HG03135 (cell line): Measurements from ENCODE around the gene SIDT1.

Experiments used
- ATAC-seq: cut with Tn5 transposase; IDR thresholded peaks from one replicate; pipeline ENCODE4 v1.9.1; 2021; ENCODE audit warnings: mild to moderate bottlenecking, moderate library complexity; ENCODE audit not compliant: unreplicated experiment

The SIDT1 gene

GRCh38 chr3:113594066-113594465 lies 61.7 kb downstream of the SIDT1 start:
- no peak for ATAC-seq

GRCh38 chr3:113597596-113598354 lies 65.4 kb downstream of the SIDT1 start:
- no peak for ATAC-seq

GRCh38 chr3:113600418-113601182 lies 68.2 kb downstream of the SIDT1 start:
- ATAC-seq, result no peak

GRCh38 chr3:113601240-113601639 lies 68.9 kb downstream of the SIDT1 start:
- ATAC-seq, result no peak

GRCh38 chr3:113602256-113602655 lies 69.9 kb downstream of the SIDT1 start:
- no peak for ATAC-seq

- no peak for ATAC-seq
Observed at GRCh38 chr3:113602836-113603235, 70.5 kb downstream of the SIDT1 start.

- ATAC-seq, result peak; percentile 98
Observed at GRCh38 chr3:113606539-113607218, 74.3 kb downstream of the SIDT1 start.

GRCh38 chr3:113607219-113607596 lies 74.9 kb downstream of the SIDT1 start:
- ATAC-seq, result peak; percentile 13

GRCh38 chr3:113614402-113614801 lies 82.0 kb downstream of the SIDT1 start:
- no peak for ATAC-seq

GRCh38 chr3:113615976-113616375 lies 83.6 kb downstream of the SIDT1 start:
- no peak for ATAC-seq

- no peak for ATAC-seq
Observed at GRCh38 chr3:113617726-113618125, 85.4 kb downstream of the SIDT1 start.

GRCh38 chr3:113620091-113620490 lies 87.7 kb downstream of the SIDT1 start:
- ATAC-seq, result no peak

GRCh38 chr3:113623324-113623723 lies 91.0 kb downstream of the SIDT1 start:
- ATAC-seq, result no peak

GRCh38 chr3:113623811-113624210 lies 91.5 kb downstream of the SIDT1 start:
- ATAC-seq, result no peak

GRCh38 chr3:113625834-113626233 lies 93.5 kb downstream of the SIDT1 start:
- ATAC-seq, result no peak

GRCh38 chr3:113626503-113627371 lies 94.4 kb downstream of the SIDT1 start:
- peak; percentile 67 for ATAC-seq

GRCh38 chr3:113628316-113628715 lies 96.0 kb downstream of the SIDT1 start:
- no peak for ATAC-seq

GRCh38 chr3:113628788-113629187 lies 96.4 kb downstream of the SIDT1 start:
- ATAC-seq, result no peak

- ATAC-seq, result no peak
Observed at GRCh38 chr3:113629584-113630421, 97.4 kb downstream of the SIDT1 start.
